Measurements from ENCODE around the gene SUOX.
"Not testable (repeated sequence)": the region's sequence is repeated elsewhere in the genome, so short reads cannot be mapped to it uniquely, and the experiment has no call there.

SUOX gene

DNA sequence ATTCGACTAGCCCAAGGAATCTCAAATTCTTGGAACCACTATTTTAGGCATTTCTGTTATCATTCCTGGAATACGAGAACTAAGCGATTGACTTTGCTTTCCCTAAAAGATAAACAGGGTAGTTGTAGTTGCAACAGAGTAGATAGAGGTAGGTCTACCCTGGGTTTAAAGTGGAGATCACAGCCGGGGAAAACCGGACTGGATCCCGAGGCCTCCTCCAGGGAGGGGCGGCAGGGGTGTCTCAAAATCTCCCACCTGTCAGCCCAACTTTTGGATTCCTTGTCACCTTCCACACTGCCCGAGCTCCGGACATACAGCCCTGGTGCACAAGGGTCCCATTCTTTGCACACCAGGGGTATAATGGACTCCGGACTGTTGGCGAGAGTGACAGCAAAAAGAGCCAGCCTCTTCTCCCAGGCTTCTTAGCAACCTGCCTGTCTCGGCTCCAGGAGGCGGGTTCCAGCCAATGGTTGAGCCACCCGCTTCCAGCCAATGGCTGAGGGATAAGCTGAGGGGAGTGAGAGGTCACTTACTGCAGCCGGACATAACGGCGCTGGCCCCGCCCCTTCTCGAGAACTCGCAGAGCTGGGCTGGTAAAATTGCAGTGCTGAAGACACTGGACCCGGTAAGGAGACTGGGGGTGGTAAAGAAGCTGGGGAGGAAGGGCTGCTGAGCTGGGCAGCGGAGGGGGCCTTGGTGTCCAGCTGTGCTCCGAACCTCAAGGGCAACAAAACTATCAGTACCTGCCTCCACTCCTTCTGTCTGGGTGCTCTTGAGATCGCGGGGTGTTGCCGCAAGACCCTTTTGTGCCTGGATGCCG lies at the start of gene SUOX:
TSS of gene SUOX (plus strand) at position 562 of the 820 bp plus-strand sequence. CDS start 4,946 bp downstream, outside the sequence.
- in situ Hi-C loops (cut with HindIII; ENCODE audit: low sequenced_read_pairs), result no loop called here

DNA sequence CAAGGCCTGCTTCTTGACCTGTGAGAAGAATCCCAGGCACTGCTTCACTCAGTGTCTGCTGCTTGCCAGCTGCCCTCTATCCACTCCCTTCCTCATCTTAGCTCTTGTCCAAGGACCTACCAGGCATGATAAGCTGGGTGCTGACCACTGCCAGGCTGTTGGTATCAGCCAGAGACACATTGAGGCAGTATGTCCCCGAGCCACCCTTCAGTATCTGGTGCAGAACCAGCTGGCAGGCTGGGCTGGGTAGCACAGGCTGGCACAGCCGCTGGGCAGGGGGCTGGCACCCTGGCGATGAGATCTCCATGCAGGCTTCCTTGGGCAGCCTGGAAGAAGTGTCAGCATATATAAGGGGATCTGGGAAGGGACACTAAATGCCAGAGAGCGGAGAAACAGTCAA lies 41.7 kb upstream of the SUOX start:
- in situ Hi-C loops (cut with HindIII; ENCODE audit: low sequenced_read_pairs), result no loop called here

DNA sequence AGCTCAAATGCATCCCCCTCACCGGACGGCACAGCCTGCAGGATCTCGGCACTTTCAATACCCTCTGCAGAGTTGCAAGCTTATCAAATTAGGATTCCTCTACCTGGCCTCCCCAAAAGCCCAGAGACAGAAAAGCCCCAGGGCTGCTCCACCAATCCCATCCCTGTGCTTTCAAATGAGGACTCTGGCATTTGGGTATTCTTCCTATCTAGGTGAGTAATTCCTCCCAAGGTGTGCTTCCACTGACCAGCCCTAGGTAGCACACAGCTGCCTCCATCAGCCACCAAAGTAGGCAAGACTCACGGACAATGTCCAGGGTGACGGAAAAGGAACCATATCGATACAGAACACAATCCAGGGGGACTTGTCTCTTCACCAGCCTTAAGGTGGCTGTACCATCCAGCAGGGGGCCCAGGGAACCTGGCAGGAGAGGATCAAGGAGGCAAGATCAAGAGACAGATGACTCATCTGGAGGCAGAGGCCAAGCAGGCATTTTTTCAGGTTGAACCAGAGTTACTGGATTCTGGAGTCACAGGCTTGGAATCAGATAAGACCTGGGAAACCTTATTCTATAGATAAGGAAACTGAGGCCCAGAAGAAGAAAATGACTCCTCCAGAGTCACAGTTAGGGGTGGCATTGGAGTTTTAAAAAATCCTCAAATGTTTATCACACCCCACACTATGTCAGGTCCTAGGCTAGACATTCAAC lies 41.1 kb upstream of the SUOX start:
- in situ Hi-C loops (cut with HindIII; ENCODE audit: low sequenced_read_pairs), result no loop called here

DNA sequence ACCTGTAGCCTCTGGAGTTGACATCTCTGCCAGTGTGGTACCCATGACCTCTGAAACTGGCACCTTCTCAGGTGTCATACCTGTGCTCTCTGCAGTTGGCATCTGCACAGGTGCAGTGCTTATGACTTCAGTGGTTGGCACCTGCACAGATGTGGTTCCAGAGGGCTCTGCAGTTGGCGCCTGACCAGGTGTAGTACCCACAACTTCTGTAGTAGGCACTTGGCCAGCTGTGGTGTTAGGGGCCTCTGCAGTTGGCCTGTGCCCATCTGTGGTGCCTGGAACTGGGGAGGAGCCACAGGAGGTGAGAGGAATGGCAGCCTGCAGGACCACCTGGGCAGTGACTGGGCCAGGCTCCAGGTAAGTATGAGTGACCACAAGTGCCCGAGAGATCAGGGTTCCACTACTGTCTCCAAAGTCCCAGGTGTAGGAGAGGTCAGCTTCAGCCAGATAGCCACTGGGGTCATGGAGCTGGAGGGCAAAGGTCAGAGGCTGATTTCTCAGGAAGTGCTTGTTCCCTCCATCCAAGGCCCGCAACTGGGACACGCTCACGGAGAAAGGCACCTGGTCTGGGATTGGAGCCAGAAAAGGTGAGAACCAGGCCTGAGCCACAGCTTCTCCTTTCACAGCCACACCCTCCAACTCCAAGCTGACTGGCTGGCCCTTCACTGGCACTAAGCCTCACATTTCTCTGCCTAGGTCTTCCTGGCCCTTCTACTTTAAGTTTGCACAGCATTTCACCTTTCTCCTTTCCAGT lies 39.8 kb upstream of the SUOX start:
- in situ Hi-C loops (cut with HindIII; ENCODE audit: low sequenced_read_pairs), result no loop called here

DNA sequence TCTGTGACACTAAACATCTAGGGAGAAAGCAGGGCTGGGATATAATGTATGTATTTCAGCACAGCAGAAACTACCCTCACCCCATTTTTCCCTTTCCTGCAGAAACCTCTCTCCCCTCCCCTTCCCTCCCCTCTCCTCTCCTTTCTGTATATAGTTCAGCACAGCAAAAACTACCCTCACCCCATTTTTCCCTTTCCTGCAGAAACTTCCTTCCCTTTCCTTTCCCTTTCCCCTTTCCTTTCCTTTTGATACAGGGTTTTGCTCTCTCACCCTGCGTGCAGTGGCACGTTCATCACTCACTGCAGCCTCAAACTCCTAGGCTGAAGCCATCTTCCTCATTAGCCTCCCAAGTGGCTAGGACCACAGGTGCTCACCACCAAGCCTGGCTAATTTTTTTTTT lies 33.3 kb upstream of the SUOX start:
- in situ Hi-C loops (cut with HindIII; ENCODE audit: low sequenced_read_pairs), result no loop called here

DNA sequence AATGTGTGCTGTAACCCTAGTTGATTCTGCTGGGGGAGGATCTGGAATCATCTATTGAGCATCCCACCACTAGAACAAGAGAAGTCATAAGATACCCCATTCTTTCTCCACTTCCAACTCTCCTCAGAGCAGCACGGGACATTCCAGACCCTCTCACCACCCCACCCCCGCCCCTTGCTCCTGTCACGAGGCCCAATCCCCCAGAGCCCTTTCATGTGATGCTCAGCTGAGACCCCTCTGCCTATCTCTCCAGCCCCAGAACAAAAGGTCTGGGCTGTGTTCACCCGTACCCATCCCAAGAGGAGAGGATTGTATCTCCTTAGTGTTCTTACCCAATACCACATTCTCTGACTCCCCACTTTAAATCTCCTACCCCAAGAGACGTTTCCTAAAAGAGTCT lies 31.8 kb upstream of the SUOX start:
- in situ Hi-C loops (cut with HindIII; ENCODE audit: low sequenced_read_pairs), result no loop called here

DNA sequence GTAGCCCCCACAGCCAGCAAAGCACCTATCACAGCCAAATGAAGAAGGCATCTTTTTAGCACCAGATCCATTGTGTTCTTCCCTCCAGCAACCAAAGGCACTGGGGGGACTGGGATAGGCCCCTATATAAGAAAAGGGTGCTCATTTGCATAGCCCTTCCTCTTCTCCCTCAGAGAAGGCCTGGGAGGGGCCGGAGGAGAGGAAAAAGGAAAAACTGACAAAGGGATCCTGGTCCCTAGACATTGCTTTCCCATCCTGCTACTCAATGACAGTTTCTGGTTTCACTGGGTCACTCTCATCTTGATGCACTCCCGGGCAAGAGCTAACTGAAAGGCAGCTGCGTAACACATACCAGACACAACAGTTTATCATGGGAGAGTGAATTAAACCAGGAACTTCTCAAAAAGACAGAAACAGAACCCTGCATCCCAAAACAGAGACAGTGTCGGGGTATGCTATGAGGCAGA lies 31.1 kb upstream of the SUOX start, which contains the start of gene PMEL:
TSS of gene PMEL (minus strand) at position 102 of the 467 bp plus-strand sequence. CDS start at position 71, 31 bp downstream.
- in situ Hi-C loops (cut with HindIII; ENCODE audit: low sequenced_read_pairs), result no loop called here

DNA sequence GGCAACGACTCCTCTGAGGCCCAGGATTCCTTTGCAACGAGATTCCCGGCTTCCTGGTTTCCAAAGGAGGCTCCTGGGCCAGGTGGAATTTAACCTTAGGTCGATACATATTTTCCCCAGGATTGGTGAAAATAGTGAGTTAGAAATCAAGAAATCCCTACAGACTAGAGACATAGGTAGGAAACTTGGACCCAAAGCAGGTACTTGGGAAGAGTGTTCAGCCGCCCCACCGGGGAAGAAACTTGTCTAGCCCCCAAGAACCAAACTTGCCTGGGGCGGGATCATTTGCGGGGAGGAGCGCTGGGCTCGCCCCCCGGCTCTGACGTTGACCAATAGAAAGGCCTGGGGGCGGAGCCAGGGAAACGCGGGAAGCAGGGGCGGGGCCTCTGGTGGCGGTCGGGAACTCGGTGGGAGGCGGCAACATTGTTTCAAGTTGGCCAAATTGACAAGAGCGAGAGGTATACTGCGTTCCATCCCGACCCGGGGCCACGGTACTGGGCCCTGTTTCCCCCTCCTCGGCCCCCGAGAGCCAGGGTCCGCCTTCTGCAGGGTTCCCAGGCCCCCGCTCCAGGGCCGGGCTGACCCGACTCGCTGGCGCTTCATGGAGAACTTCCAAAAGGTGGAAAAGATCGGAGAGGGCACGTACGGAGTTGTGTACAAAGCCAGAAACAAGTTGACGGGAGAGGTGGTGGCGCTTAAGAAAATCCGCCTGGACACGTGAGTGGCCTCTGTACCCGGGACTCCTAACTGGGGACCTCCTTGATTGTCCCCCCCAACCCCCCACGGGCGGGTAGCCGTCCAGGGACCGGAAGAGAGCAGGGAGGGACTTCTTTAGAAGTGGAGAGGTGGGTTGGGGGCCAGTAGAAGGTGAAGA lies 30.4 kb upstream of the SUOX start, which contains the start of gene CDK2:
TSS of gene CDK2 (plus strand) at position 423 of the 874 bp plus-strand sequence. CDS start at position 602, 179 bp downstream.
- in situ Hi-C loops (cut with HindIII; ENCODE audit: low sequenced_read_pairs), result no loop called here

DNA sequence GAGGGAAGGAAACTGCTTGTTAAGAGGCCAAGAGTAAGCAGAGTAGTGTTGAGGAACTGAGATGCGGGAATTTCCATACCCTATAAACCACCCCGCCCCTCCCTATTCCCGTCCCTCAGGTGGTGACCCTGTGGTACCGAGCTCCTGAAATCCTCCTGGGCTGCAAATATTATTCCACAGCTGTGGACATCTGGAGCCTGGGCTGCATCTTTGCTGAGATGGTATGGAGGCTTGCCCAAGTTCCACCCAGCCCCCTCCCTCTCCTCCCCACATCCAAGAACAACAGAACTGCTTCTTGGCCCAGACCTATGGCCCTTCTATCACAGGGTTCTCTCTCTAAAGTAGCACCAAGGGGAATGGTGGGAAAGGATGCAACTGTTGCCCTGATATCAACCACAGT lies 27.7 kb upstream of the SUOX start:
- in situ Hi-C loops (cut with HindIII; ENCODE audit: low sequenced_read_pairs), result no loop called here

DNA sequence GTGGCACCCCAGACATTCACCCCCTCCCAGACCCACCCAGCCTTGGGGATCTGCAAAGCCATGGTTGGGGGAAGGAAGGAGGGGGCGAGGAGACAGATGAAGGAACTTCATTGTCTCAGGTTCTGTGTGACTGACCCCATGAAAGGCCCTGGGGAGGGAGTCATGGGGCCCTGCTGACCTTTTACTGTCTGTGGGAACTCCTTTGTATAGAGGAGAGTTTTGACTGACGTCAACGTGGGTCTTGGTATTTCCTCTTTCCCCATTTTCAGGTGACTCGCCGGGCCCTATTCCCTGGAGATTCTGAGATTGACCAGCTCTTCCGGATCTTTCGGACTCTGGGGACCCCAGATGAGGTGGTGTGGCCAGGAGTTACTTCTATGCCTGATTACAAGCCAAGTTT lies 26.3 kb upstream of the SUOX start:
- in situ Hi-C loops (cut with HindIII; ENCODE audit: low sequenced_read_pairs), result no loop called here

DNA sequence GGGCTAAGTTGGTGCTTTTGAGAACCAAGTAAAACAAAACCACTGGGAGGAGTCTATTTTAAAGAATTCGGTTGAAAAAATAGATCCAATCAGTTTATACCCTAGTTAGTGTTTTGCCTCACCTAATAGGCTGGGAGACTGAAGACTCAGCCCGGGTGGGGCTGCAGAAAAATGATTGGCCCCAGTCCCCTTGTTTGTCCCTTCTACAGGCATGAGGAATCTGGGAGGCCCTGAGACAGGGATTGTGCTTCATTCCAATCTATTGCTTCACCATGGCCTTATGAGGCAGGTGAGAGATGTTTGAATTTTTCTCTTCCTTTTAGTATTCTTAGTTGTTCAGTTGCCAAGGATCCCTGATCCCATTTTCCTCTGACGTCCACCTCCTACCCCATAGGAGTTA lies 25.0 kb upstream of the SUOX start:
- in situ Hi-C loops (cut with HindIII; ENCODE audit: low sequenced_read_pairs), result no loop called here

DNA sequence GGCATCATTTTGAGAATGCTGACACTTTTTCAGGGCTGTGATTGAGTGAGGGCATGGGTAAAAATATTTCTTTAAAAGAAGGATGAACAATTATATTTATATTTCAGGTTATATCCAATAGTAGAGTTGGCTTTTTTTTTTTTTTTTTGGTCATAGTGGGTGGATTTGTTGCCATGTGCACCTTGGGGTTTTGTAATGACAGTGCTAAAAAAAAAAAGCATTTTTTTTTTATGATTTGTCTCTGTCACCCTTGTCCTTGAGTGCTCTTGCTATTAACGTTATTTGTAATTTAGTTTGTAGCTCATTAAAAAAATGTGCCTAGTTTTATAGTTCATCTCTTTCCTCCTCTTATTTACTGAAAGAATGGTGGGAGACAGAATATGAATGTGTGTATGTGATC lies 24.6 kb upstream of the SUOX start:
- in situ Hi-C loops (cut with HindIII; ENCODE audit: low sequenced_read_pairs), result no loop called here

DNA sequence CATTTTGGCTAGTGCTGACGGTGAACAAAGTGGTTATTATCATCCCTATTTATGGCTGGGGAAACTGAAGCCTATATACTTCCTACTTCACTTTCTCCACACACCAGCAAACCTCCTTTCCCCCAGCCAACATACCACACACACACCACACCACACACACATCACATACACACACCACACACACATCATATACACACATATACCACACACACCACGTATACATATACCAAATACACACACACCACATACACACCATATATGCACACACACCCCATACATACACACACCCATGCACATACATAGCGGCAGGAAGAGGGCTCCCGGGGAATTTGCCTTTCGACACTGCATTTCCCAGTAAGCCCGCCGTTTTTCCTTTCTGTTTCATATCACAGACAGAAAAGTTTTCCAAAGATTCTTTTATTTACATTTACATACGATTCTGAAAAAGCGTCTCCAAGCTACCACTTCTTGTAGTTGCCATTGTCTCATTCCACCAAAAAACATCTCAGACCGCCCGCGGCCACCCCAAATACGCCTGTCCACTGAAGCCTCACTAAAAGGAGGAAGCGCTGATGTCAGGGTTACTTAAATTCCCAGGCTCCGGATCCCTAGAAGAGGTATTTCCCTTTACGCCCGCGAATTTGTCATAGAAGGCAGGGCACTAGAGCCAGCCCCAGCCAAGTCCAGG lies 24.0 kb upstream of the SUOX start:
- in situ Hi-C loops (cut with HindIII; ENCODE audit: low sequenced_read_pairs), result no loop called here

DNA sequence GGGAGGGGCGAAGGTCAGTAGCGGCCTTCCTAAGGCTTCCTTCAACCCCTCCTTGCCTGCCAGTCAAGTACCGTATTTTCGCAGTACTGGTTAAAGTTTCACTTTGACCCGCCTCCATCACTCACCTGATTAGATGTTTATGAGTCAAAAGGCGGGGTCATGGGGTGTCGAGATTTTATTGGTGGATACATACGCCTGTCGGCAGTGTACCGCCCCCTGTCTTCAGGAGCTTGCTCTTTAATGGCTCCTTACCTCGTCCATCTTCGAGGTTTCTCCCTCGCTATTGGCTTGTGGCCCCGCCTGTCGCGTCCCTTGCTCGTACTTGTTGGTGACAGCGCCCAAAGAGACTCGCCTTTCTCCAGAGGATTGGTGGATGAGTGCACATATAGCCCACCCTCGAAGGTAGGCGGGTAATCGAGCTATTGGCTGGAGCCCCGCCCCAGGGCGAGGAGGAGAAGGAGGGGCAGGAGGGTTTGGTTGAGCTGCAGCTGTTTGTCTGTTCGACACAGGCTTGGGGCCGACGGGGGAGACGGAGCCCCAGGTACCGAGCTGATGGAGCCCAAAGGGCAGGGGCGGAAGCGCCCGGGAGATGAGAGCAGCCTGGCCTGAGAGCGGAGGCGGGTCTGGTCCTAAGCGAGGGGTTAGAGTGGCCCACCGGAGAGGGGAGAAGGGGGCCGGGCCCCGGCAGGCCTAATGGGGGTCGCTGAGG lies 23.3 kb upstream of the SUOX start, which contains the start of gene RAB5B:
TSS of gene RAB5B (plus strand) at position 480 of the 709 bp plus-strand sequence. CDS start 12,883 bp downstream, outside the sequence.
- in situ Hi-C loops (cut with HindIII; ENCODE audit: low sequenced_read_pairs), result no loop called here

DNA sequence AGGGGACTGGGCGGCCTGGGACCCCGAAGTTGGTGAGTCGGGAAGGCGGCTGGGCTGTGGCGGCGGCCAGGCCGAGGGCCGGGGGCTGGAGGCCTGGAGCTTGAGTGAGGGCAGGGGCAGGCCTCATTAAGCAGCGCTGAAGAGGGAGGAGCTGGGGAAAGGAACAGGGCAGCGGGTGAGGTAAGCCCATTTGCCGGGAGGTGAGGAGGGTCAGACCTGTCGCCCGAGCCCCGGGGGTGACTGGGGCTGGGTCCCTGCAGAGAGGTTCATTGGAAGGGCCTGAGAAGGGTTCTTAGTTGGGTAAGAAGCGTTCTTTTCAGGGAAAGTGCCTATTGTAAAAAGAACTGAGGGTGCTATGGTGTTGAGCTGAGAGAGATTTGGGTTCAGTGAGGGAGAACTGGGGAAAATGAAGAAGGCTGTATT lies 22.8 kb upstream of the SUOX start:
- in situ Hi-C loops (cut with HindIII; ENCODE audit: low sequenced_read_pairs), result no loop called here

DNA sequence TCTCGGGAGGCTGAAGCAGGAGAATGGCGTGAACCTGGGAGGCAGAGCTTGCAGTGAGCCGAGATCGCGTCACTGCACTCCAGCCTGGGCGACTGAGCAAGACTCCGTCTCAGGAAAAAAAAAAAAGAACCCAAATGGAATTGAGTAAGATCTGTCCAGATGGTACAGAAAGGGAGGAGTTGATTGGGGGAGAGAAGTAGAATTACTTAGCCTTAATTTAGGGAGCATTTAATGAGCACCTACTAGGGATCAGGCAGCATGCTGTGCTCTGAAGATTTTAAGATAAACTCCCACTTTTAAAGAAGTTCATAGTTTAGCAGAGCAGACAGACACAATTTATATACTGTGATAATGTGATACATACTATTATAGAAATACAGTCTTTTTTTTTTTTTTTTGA lies 18.7 kb upstream of the SUOX start:
- in situ Hi-C loops (cut with HindIII; ENCODE audit: low sequenced_read_pairs), result no loop called here

DNA sequence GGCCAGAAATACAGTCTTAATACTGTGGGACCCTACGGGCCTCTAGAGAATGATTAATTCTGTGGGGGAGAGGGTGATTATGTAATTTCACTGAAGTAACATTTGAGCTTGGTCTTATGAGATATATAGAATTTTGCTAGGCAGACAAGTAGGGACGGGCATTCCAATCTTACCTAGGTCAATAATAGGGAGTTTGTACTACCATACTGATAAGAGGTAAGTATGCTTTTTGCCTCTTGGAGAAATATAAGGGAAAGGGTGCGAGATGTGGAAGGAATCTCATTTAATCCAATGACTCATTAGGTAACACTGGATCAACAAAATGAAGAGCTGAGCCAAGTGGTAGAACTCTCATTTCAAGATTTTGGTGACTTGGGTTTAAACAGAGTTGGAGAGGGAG lies 18.0 kb upstream of the SUOX start:
- in situ Hi-C loops (cut with HindIII; ENCODE audit: low sequenced_read_pairs), result no loop called here

DNA sequence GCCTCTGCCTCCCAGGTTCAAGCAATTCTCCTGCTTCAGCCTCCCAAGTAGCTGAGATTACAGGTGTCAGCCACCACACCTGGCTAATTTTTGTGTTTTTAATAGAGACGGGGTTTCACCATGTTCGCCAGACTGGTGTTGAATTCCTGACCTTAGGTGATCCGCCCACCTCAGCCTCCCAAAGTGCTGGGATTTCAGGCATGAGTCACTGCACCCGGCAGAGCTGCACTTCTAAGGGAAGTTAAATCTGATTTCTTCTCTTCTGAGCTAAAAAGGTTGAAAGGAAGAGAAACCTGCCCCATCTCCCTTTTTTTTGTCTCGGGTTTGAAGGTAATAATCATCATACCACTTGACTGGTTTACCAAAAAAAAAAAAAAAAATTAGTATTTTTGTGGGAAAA lies 15.2 kb upstream of the SUOX start:
- in situ Hi-C loops (cut with HindIII; ENCODE audit: low sequenced_read_pairs), result not testable (repeated sequence)
